Activated naive CD8-positive, alpha-beta T cell treated with anti-CD3 and anti-CD28 coated beads, Interleukin-2, amount 10 ng/mL, durations not matched to agents 7 days and 5 days (primary cell): ENCODE data around the gene MT2A. TPM values are rescaled to one million over a fixed set of nuclear protein-coding genes. Genes with fewer than 3 reads are reported as not detected.

Experiments used
- ATAC-seq: fragments of 150-1000 bp; cut with Tn5 transposase; one replicate; pipeline ENCODE4 v1.10.0; 2021; ENCODE audit warnings: low read depth, moderate library complexity
- POLR2A ChIA-PET: fragments of 350-600 bp; sonication (Branson Sonifier 250); formaldehyde crosslinking; loops from one replicate; lab custom pipeline; 2021; ENCODE audit warnings: antibody characterized with exemption; lab: Charles Lee
- DNase-seq: peaks from one replicate; pipeline ENCODE4 v3.0.0; 2021
- H3K27ac Mint-ChIP-seq: one replicate; pipeline ENCODE4 v1.8.0; 2022; ENCODE audit warnings: mild to moderate bottlenecking, mixed read lengths
- H3K27me3 Mint-ChIP-seq: one replicate; pipeline ENCODE4 v1.8.0; 2022; ENCODE audit warnings: mild to moderate bottlenecking, moderate library complexity, mixed read lengths
- H3K36me3 Mint-ChIP-seq: one replicate; pipeline ENCODE4 v1.8.0; 2021; ENCODE audit warnings: mild to moderate bottlenecking, mixed read lengths
- H3K4me1 Mint-ChIP-seq: one replicate; pipeline ENCODE4 v1.8.0; 2021; ENCODE audit warnings: mixed read lengths
- H3K4me3 Mint-ChIP-seq: one replicate; pipeline ENCODE4 v1.8.0; 2022; ENCODE audit warnings: mild to moderate bottlenecking, moderate library complexity, mixed read lengths
- H3K9me3 Mint-ChIP-seq: one replicate; pipeline ENCODE4 v1.8.0; 2021; ENCODE audit warnings: mixed read lengths
- total RNA-seq, 2 experiments: library from RNA; stranded (reverse); gene quantifications; one replicate each; pipeline ENCODE4 v1.2.3, GENCODE V29; 2021

The MT2A gene
- total RNA-seq, 2 experiments from 2014 or later, result 115 to 135 TPM

DNA sequence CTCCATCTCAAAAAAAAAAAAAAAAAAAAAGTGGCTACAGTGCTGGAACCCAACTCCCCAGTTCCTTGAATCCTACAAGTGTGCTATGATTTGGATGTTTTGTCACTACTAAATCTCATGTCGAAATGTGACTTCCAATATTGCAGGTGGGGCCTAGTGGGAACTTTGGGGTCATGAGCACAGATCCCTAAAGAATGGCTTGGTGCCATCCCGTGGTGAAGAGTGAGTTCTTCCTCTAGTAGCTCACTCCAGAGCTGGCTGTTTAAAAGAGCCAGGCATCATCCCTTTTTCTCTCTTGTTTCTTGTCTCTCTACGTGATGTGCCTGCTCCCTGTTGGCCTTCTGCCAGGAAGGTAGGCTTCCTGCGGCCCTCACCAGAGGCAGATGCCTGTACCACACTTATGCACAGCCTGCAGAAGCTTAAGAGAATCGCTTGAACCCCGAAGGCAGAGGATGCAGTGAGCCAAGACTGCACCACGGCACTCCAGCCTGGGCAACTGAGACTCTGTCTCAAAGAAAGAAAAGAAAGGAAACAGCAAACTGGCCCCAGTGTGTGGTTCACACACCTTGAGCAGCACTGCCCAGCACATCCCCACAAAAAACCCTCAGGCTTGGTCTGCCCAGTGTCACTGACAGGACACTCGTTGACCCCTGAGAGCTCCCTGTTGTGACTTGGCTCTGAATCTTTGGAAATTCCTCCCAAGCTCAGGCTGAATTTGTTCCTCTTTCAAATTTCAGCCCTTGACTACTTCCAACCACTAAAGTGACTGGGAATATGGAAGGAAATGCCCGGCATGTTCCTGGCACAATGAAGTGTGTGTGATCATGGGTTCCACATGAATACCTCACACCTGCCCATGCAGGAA lies 20.3 kb downstream of the MT2A start:
- H3K36me3 Mint-ChIP-seq, result peaks cover 2% of the 10 kb centered on the region
- H3K27ac Mint-ChIP-seq, result no peak overlapping the region

DNA sequence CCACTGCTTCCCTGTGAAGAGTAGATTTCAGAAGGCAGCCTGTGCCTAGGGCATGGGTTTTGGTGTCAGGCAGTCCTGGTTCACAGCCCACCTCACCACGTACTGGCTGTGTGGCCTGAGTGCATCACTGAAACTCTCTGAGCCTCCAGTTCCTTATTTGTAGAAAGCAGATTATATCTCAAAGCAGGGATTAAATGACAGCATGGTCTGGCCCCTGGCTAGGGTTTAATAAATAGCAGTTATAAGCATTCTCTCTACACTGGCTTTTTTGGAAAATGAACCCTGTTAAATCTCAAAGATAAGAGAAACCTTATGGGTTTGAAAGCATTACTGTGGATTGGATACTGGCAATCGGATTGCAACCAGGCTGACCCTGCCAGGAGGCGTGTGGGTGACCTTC lies 21.1 kb downstream of the MT2A start:
- no peak overlapping the region for H3K27ac Mint-ChIP-seq
- no peaks in the 10 kb centered on the region for H3K9me3 Mint-ChIP-seq
- H3K4me3 Mint-ChIP-seq, result no peak overlapping the region
- DNase-seq (no peak), ATAC-seq (no peak)
- peaks cover 52% of the 10 kb centered on the region for H3K27me3 Mint-ChIP-seq
- H3K4me1 Mint-ChIP-seq, result peaks cover 20% of the 10 kb centered on the region
- H3K36me3 Mint-ChIP-seq, result peaks cover 2% of the 10 kb centered on the region
- POLR2A ChIA-PET, result interaction anchor here (1.9 kb wide), 1 partner anchor 14 kb away, joined by 6 read pairs; no protein-coding TSS in a partner anchor

More for the DNA sequence above, 20.3 kb downstream of the MT2A start:
- Mint-ChIP-seq H3K27me3 (peaks cover 47% of the 10 kb centered on the region), H3K4me1 (peaks cover 20% of the 10 kb centered on the region), H3K9me3 (no peaks in the 10 kb centered on the region), H3K4me3 (peak overlapping the region; percentile 6)
- ATAC-seq (no peak), DNase-seq (no peak)
- POLR2A ChIA-PET, result no interaction called here

DNA sequence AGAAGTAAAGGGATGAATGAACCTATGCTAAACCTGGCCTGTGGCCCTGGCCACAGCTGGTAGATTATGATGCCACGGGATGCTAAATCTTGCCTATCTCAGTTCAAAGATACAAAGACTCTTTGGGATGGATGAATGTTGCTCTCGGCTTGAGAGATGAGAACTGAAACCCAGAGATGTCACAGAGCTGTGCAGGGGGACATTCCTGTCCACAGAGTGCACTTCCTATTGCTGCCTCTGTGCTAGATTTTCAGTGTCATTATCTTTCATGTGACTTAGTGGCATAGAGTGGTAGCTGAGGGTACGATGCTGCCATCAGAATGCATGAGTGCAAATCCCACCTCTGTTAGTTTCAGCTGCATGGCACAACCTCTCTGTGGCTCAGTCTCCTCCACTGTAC lies 21.8 kb downstream of the MT2A start:
- Mint-ChIP-seq H3K27me3 (peaks cover 53% of the 10 kb centered on the region), H3K36me3 (peaks cover 2% of the 10 kb centered on the region), H3K9me3 (no peaks in the 10 kb centered on the region), H3K4me3 (no peak overlapping the region), H3K27ac (no peak overlapping the region), H3K4me1 (peaks cover 21% of the 10 kb centered on the region)
- no peak for ATAC-seq
- DNase-seq, result no peak
- POLR2A ChIA-PET, result interaction anchor here (1.9 kb wide), 1 partner anchor 13 kb away, joined by 6 read pairs; no protein-coding TSS in a partner anchor

DNA sequence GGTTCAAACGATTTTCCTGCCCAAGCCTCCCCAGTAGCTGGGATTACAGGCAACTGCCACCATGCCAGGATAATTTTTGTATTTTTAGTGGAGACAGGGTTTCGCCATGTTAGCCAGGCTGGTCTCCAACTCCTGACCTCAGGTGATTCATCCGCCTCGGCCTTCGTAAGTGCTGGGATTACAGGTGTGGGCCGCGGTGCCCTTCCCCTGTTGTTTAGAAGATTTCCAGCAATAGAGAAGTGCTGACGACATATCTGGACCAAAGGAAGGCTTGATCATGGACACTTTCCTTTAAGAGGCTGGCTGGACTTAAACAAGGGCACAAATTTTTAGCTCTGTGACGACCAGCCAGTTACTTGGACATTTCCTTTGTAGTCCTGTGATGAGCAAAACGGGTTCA lies 22.8 kb downstream of the MT2A start:
- peaks cover 2% of the 10 kb centered on the region for H3K36me3 Mint-ChIP-seq
- DNase-seq, result no peak
- POLR2A ChIA-PET, result interaction anchor here (1.9 kb wide), 1 partner anchor 12 kb away, joined by 6 read pairs; no protein-coding TSS in a partner anchor

DNA sequence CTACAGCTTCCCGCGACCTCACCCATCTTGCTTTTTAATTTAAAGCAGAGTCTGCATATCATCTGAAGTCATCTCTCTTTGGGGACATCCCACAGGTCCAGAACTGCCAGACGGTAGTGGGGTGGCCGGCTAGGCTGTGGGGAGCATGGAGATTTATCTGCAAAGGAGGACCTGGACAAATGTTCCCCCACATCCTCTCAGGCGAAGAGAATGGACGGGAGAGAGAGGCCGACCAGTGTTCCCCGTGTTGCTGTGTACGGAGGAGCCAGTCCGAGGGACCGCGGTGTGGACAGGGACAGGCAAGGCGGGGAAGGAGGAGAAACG lies 23.4 kb downstream of the MT2A start:
- DNase-seq (no peak), ATAC-seq (no peak)
- peak overlapping the region; percentile 64 for H3K4me3 Mint-ChIP-seq
- H3K27ac Mint-ChIP-seq, result no peak overlapping the region
- peaks cover 2% of the 10 kb centered on the region for H3K36me3 Mint-ChIP-seq
- peaks cover 62% of the 10 kb centered on the region for H3K27me3 Mint-ChIP-seq
- H3K9me3 Mint-ChIP-seq, result no peaks in the 10 kb centered on the region
- POLR2A ChIA-PET, result no interaction called here
- peaks cover 24% of the 10 kb centered on the region for H3K4me1 Mint-ChIP-seq

More for the DNA sequence above, 22.8 kb downstream of the MT2A start:
- Mint-ChIP-seq H3K27me3 (peaks cover 56% of the 10 kb centered on the region), H3K27ac (no peak overlapping the region), H3K4me1 (peaks cover 20% of the 10 kb centered on the region), H3K4me3 (no peak overlapping the region), H3K9me3 (no peaks in the 10 kb centered on the region)
- ATAC-seq, result no peak

DNA sequence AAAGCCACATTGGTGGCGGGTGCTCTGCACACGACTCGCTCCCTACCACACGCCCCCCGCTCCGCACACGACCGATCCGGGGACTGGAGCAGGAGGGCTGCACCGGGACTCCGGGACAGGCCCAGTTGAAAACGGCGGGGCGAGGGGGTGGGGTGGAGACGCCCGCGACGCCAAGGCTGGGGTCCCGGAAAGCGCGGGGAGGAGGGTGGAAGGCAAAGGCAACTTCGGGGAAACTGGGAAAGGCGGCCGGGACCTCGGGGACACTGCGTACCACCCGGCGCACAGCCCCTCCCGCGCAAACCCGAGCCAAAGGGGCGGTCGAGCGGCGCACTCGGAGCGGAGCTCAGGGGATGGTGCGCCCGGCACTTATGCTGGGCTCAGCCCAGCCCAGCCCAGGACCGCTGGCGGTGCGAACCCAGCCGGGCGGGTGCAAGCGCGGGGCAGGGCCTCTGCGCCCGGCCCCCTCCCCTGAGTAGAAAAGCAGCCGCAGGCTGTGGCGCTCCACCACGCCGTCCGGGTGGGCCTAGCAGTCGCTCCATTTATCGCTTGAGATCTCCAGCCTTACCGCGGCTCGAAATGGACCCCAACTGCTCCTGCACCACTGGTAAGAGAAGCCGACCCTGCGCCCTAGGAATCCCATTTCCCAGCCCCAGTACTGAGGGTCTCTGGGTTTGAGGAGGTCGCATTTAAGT lies 23.9 kb downstream of the MT2A start, which contains the start of gene MT1M:
TSS of gene MT1M (plus strand) at position 504 of the 692 bp plus-strand sequence. CDS start at position 577, 73 bp downstream.
- POLR2A ChIA-PET, result no interaction called here

DNA sequence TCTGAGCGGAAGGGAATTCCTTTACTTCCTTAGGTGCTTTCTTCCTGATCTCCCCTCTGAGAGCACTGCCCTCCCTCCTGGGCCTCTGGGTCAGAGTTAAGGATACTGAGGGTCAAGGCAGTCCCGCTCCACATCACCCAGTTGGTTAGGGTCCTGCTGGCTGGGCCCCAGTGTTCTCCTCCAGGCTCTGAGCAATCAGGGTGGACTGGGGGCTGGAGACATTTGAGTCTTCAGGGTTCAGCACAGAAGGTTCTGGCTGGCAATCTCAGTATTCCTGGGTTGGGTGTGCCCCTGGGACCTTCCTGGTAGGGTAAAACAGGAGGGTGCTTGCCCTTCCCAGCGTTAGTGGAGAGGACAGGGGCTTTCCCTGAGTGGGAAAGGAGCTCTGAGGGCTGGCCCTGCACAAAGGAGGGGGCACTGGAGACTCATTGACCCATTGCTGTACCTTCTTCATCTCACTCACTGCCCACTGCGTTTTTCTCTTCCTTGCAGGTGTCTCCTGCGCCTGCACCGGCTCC lies 24.5 kb downstream of the MT2A start:
- Mint-ChIP-seq H3K4me3 (peak overlapping the region; percentile 60), H3K27me3 (peaks cover 71% of the 10 kb centered on the region), H3K27ac (no peak overlapping the region), H3K36me3 (no peaks in the 10 kb centered on the region), H3K4me1 (peaks cover 29% of the 10 kb centered on the region), H3K9me3 (no peaks in the 10 kb centered on the region)
- no peak for ATAC-seq
- DNase-seq, result no peak
- POLR2A ChIA-PET, result no interaction called here

More for the DNA sequence above, 23.9 kb downstream of the MT2A start, which contains the start of gene MT1M:
- Mint-ChIP-seq H3K27me3 (peaks cover 67% of the 10 kb centered on the region), H3K4me3 (peak within 1 kb of the TSS; percentile 64), H3K4me1 (peaks cover 24% of the 10 kb centered on the region), H3K27ac (no peak within 1 kb of the TSS), H3K9me3 (no peaks in the 10 kb centered on the region), H3K36me3 (no peaks in the 10 kb centered on the region)
- peak; percentile 31 for ATAC-seq
- peak; percentile 44 for DNase-seq

DNA sequence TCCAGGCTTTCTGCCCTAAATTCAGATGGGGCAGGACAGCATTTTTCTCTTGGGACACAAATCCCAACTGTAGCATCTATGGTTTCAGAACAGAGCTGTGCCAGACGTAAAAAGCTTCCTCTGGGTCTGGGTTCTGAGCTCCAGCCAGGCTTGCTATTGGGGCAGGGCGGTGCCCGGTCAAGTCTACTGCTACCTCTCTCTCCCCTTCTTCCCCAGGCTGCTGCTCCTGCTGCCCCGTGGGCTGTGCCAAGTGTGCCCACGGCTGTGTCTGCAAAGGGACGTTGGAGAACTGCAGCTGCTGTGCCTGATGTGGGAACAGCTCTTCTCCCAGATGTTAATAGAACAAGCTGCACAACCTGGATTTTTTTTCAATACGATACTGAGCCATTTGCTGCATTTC lies 25.2 kb downstream of the MT2A start:
- Mint-ChIP-seq H3K36me3 (no peaks in the 10 kb centered on the region), H3K4me1 (peaks cover 32% of the 10 kb centered on the region), H3K27me3 (peaks cover 76% of the 10 kb centered on the region), H3K4me3 (no peak overlapping the region), H3K27ac (no peak overlapping the region), H3K9me3 (no peaks in the 10 kb centered on the region)
- DNase-seq (no peak), ATAC-seq (no peak)
- POLR2A ChIA-PET, result interaction anchor here (1.2 kb wide), 1 partner anchor 29 kb away, joined by 3 read pairs; no protein-coding TSS in a partner anchor

DNA sequence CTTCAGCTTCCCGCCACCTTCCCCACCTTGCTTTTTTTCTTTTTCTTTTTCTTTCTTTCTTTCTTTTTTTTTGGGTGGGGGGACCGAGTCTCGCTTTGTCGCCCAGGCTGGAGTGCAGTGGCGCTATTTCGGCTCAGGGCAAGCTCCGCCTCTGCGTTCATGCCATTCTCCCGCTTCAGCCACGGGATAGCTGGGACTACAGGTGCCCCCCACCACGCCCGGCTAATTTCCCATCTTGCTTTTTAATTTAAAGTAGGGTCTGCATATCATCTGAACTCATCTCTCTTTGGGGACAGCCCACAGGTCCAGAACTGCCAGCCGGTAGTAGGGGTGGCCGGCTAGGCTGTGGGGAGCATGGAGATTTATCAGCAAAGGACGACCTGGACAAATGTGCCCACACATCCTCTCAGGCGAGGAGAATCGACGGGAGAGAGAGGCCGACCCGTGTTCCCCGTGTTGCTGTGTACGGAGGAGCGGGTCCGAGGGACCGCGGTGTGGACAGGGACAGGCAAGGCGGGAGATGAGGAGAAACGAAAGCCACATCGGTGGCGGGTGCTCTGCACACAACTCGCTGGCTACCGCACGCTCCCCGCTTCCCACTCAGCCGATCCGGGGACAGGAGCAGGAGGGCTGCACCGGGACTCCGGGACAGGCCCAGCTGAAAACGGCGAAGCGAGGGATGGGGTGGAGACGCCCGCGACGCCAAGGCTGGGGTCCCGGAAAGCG lies 26.5 kb downstream of the MT2A start:
- no peak for ATAC-seq
- no peaks in the 10 kb centered on the region for H3K9me3 Mint-ChIP-seq
- no peak for DNase-seq
- H3K27me3 Mint-ChIP-seq, result peaks cover 89% of the 10 kb centered on the region
- H3K4me1 Mint-ChIP-seq, result peaks cover 32% of the 10 kb centered on the region
- peak overlapping the region; percentile 63 for H3K27ac Mint-ChIP-seq
- H3K36me3 Mint-ChIP-seq, result no peaks in the 10 kb centered on the region
- H3K4me3 Mint-ChIP-seq, result peak overlapping the region; percentile 82
- POLR2A ChIA-PET, result interaction anchor here (0.6 to 1.0 kb wide), 2 partner anchors 9 to 101 kb away, joined by 3 read pairs; partner anchors contain the start of gene MT1E

DNA sequence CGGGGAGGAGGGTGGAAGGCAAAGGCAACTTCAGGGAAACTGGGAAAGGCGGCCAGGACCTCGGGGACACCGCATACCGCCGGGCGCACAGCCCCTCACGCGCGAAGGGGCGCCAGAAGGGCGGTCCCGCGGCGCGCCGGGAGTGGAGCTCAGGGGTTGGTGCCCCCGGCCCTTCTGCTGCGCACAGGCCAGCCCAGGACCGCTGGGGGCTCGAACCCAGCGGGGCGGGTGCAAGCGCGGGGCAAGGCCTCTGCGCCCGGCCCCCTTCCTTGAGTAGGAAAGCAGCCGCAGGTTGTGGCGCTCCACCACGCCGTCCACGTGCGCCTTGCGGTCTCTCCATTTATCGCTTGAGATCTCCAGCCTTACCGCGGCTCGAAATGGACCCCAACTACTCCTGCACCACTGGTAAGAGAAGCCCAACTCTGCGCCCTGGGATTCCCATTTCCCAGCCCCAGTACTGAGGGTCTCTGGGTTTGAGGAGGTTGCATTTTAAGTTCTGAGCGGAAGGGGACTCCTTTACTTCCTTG lies 27.1 kb downstream of the MT2A start:
- Mint-ChIP-seq H3K9me3 (no peaks in the 10 kb centered on the region), H3K27me3 (peaks cover 90% of the 10 kb centered on the region), H3K36me3 (no peaks in the 10 kb centered on the region), H3K4me3 (peak overlapping the region; percentile 82), H3K4me1 (peaks cover 32% of the 10 kb centered on the region), H3K27ac (no peak overlapping the region)
- ATAC-seq (peak; percentile 20), DNase-seq (peak; percentile 52)
- POLR2A ChIA-PET, result interaction anchor here (0.6 to 1.0 kb wide), 2 partner anchors 10 to 100 kb away, joined by 3 read pairs; partner anchors contain the start of gene MT1E

DNA sequence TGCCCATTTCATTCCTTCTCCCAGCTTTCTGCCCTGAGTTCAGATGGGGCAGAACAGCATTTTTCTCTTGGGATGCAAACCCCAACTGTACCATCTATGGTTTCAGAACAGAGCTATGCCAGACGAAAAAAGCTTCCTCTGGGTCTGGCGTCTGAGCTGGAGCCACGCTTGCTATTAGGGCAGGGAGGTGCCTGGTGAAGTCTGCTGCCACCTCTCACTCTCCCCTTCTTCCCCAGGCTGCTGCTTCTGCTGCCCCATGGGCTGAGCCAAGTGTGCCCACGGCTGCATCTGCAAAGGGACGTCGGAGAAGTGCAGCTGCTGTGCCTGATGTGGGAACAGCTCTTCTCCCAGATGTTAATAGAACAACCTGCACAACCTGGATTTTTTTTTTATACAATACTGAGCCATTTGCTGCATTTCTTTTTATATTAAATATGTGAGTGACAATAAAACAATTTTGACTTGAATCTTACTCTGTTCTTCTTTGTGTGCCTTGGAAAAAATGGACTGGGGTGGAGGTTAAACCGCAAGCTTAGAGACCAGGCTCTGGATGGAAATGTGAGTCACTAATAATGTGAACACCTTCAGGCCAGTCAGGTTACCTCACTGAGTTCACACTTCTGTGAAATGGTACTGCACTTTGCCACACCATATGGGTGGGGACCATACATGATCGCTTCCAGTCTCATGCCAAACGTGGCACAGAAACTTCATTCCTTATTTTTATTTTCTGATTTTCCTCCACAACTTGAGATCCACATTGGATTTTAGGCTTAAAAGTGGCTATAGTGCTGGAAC lies 28.4 kb downstream of the MT2A start:
- POLR2A ChIA-PET, result interaction anchor here (1.2 kb wide), 1 partner anchor 11 kb away, joined by 6 read pairs; the partner anchor contains the start of gene MT1E
- no peak overlapping the region for H3K4me3 Mint-ChIP-seq
- H3K9me3 Mint-ChIP-seq, result no peaks in the 10 kb centered on the region
- H3K36me3 Mint-ChIP-seq, result no peaks in the 10 kb centered on the region
- peaks cover 87% of the 10 kb centered on the region for H3K27me3 Mint-ChIP-seq
- DNase-seq (no peak), ATAC-seq (no peak)
- no peak overlapping the region for H3K27ac Mint-ChIP-seq
- H3K4me1 Mint-ChIP-seq, result peaks cover 30% of the 10 kb centered on the region
